Measurements from ENCODE around the gene ZNF407.

ZNF407 gene

DNA sequence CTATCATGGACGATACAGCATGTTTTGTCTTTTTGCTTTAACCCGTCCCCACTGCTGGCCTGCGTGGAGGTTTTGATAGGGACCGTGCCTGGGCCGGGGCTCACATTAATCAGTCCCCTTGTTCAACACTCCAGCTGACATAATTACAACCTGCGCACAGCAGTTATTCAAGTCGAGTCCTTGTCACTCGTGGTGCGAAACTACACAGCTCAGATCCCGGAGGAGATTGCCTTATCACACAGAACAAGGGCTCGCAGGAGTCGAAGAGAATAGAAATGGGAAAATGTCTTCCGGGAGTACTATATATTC is 304.4 kb downstream of the ZNF407 start:
- no peaks in the 10 kb centered on the region for H3K9me3 ChIP-seq (ENCODE audit: control insufficient read depth, insufficient read depth, low read depth, low read length)
- TF ChIP-seq ZNF112 (tag by site-specific recombination; IDR thresholded peaks at IDR 0.05) (no peak), ZNF843 (tag by site-specific recombination; IDR thresholded peaks at IDR 0.05) (no peak), GFI1B (tag by site-specific recombination; IDR thresholded peaks at IDR 0.05) (no peak), MZF1 (tag by site-specific recombination; IDR thresholded peaks at IDR 0.05; ENCODE audit: borderline replicate concordance) (no peak), ZNF366 (tag by site-specific recombination; conservative IDR thresholded peaks at IDR 0.05) (no peak), ZNF2 (tag by site-specific recombination; IDR thresholded peaks at IDR 0.05) (no peak), ZBTB7A (tag by site-specific recombination; IDR thresholded peaks at IDR 0.05; ENCODE audit: low read depth) (no peak), SCRT2 (tag by site-specific recombination; IDR thresholded peaks at IDR 0.05) (no peak), ZBTB8A (tag by site-specific recombination; IDR thresholded peaks at IDR 0.05) (no peak)
- no peak overlapping the region for H3K4me3 ChIP-seq (ENCODE audit: low read depth, low read length)
- CTCF ChIA-PET: no interaction called here
- POLR2A ChIA-PET: no interaction called here
- no peak overlapping the region for H3K27ac ChIP-seq (ENCODE audit: extremely low read depth, low read depth, low read length)
- peaks cover 5% of the 10 kb centered on the region; the same call in 1 of the 2 replicates for H3K4me1 ChIP-seq (ENCODE audit: control insufficient read depth, insufficient read depth, low read length)
- no peaks in the 10 kb centered on the region for H3K36me3 ChIP-seq (ENCODE audit: control insufficient read depth in 2 of 2, insufficient read depth in 1 of 2, low read length in 2 of 2)

DNA sequence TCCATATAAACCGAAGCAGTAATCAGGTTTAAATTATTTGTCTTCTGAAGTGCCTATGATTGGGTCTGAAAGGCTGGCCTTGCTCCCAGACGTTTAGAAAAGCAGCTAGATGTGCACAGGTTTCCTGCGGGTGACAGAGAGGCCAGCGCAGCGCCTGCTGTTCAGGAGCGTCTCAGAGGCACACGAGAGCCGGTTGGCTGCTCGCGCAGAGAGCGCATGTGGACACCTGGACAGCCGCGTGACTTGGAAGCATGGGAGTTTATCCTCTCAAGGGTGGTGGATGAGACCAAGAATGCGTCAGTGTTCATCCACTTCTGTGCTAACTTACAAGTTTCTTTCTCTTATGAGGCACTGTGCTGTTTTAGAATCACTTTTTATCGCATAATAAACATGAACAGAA is 307.6 kb downstream of the ZNF407 start:
- ChIA-PET POLR2A (no interaction called here), CTCF (interaction anchor here (0.7 kb wide), 1 partner anchor 22 kb away, joined by 4 read pairs; no protein-coding TSS in a partner anchor)
- Histone ChIP-seq H3K4me1 (ENCODE audit: control insufficient read depth, insufficient read depth, low read length) (no peaks in the 10 kb centered on the region), H3K9me3 (ENCODE audit: control insufficient read depth, insufficient read depth, low read depth, low read length) (no peaks in the 10 kb centered on the region), H3K36me3 (ENCODE audit: control insufficient read depth in 2 of 2, insufficient read depth in 1 of 2, low read length in 2 of 2) (no peaks in the 10 kb centered on the region), H3K27ac (ENCODE audit: extremely low read depth, low read depth, low read length) (no peak overlapping the region), H3K4me3 (ENCODE audit: low read depth, low read length) (no peak overlapping the region)
- TF ChIP-seq FEZF1 (tag by site-specific recombination; IDR thresholded peaks at IDR 0.05) (no peak), ZBTB20 (tag by site-specific recombination; IDR thresholded peaks at IDR 0.05) (no peak), ZSCAN23 (tag by site-specific recombination; IDR thresholded peaks at IDR 0.05) (no peak), ELK4 (IDR thresholded peaks at IDR 0.05; ENCODE audit: borderline replicate concordance, low read depth, low read length) (no peak), ZNF121 (tag by site-specific recombination; IDR thresholded peaks at IDR 0.05) (no peak), ZNF571 (tag by site-specific recombination; IDR thresholded peaks at IDR 0.05) (no peak), ZNF311 (tag by site-specific recombination; IDR thresholded peaks at IDR 0.05; ENCODE audit: borderline replicate concordance) (no peak), ZBTB17 (tag by site-specific recombination; IDR thresholded peaks at IDR 0.05) (no peak), GFI1B (tag by site-specific recombination; IDR thresholded peaks at IDR 0.05) (no peak), TRIM28 (IDR thresholded peaks at IDR 0.05; ENCODE audit: borderline replicate concordance, low read length) (no peak)

DNA sequence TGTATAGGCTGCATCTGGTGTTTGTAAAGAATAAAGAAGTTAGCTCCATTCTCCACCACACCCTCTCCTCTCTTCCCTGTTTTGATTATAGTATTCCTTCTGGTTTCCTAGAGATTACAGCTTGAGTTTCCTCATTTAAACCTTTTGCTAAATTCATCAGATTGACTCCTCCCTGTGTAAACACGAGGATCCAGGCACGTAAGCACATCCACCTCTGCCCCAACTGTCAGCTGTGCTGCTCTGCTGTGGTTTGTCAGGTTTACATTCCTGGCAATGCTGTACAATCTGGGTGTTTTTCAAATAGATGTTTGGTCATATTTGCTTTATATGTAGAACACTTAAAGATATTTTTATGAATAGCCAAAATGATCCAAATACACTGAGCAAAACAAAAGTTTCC is 308.5 kb downstream of the ZNF407 start:
- POLR2A ChIA-PET: no interaction called here
- Histone ChIP-seq H3K36me3 (ENCODE audit: control insufficient read depth in 2 of 2, insufficient read depth in 1 of 2, low read length in 2 of 2) (no peaks in the 10 kb centered on the region), H3K4me3 (ENCODE audit: low read depth, low read length) (no peak overlapping the region), H3K4me1 (ENCODE audit: control insufficient read depth, insufficient read depth, low read length) (no peaks in the 10 kb centered on the region), H3K9me3 (ENCODE audit: control insufficient read depth, insufficient read depth, low read depth, low read length) (no peaks in the 10 kb centered on the region), H3K27ac (ENCODE audit: extremely low read depth, low read depth, low read length) (no peak overlapping the region)
- TF ChIP-seq, protein P1, sequence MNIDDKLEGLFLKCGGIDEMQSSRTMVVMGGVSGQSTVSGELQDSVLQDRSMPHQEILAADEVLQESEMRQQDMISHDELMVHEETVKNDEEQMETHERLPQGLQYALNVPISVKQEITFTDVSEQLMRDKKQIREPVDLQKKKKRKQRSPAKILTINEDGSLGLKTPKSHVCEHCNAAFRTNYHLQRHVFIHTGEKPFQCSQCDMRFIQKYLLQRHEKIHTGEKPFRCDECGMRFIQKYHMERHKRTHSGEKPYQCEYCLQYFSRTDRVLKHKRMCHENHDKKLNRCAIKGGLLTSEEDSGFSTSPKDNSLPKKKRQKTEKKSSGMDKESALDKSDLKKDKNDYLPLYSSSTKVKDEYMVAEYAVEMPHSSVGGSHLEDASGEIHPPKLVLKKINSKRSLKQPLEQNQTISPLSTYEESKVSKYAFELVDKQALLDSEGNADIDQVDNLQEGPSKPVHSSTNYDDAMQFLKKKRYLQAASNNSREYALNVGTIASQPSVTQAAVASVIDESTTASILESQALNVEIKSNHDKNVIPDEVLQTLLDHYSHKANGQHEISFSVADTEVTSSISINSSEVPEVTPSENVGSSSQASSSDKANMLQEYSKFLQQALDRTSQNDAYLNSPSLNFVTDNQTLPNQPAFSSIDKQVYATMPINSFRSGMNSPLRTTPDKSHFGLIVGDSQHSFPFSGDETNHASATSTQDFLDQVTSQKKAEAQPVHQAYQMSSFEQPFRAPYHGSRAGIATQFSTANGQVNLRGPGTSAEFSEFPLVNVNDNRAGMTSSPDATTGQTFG (tag by site-specific recombination; IDR thresholded peaks at IDR 0.05; ENCODE audit: borderline replicate concordance): no peak
- TF ChIP-seq GLIS1 (tag by site-specific recombination; IDR thresholded peaks at IDR 0.05) (no peak), REPIN1 (tag by site-specific recombination; IDR thresholded peaks at IDR 0.05; ENCODE audit: low read depth) (no peak), ZNF214 (tag by site-specific recombination; IDR thresholded peaks at IDR 0.05; ENCODE audit: borderline replicate concordance) (no peak), ZFP37 (tag by site-specific recombination; IDR thresholded peaks at IDR 0.05) (no peak), ZNF184 (tag by site-specific recombination; IDR thresholded peaks at IDR 0.05) (no peak)
- CTCF ChIA-PET: no interaction called here

Data from HEK293 (cell line).